ENCODE measurements around the gene KIAA1191. TPM values are rescaled to one million over a fixed set of nuclear protein-coding genes. Genes with fewer than 3 reads are reported as not detected.

KIAA1191 gene
- total RNA-seq, 1 experiment from 2014 or later, result 128 TPM

DNA sequence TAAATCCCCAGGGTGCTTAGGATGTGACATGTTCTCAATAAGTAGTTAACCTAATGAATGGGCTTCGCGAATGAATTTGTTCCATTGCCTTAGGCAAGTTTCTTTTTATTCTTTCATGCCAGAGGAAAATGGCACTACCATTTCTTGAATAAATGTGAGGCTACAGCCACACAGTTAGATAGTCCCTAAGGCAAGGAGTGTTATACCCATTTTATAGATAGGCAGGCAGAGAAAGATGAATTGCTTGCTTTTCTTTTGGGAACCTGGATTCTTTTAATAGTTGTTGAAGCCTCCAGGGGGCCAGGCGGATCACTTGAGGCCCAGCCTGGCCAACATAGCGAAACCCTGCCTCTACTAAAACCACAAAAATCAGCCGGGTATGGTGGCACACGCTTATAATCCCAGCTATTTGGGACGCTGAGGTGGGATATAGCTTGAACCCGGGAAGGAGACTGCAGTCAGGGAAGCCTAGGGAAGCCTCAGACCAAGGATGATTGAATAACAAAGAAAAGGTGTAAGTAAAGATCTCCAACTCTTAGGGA, 25.9 kb upstream of the KIAA1191 start:
- Histone ChIP-seq H3K27ac (ENCODE audit: insufficient read length, low read depth, low read length) (no peak overlapping the region), H3K27me3 (ENCODE audit: insufficient read depth, low read length) (no peaks in the 10 kb centered on the region), H3K4me2 (ENCODE audit: insufficient read depth, insufficient read length, low read length) (peak overlapping the region; percentile 65), H2BK12ac (ENCODE audit: insufficient read length, low read depth, low read length) (no peak overlapping the region), H4K91ac (ENCODE audit: insufficient read length, low read depth, low read length) (no peak overlapping the region), H3K23me2 (ENCODE audit: insufficient read length, low read depth, low read length, poor library complexity, severe bottlenecking) (peaks cover 7% of the 10 kb centered on the region), H3T11ph (ENCODE audit: low read length) (no peak overlapping the region), H3K18ac (ENCODE audit: insufficient read length, low read depth, low read length) (no peak overlapping the region), H4K8ac (replicated peaks; ENCODE audit: insufficient read length, low read depth, low read length) (no peak overlapping the region), H3K4ac (ENCODE audit: low read depth, low read length) (no peak overlapping the region), H2BK15ac (ENCODE audit: low read depth, low read length) (no peak overlapping the region), H3K9me3 (ENCODE audit: control insufficient read depth, low read depth, low read length) (no peaks in the 10 kb centered on the region), H2BK20ac (ENCODE audit: low read depth, low read length, poor library complexity, severe bottlenecking) (no peak overlapping the region), H3K23ac (ENCODE audit: insufficient read length, low read depth, low read length) (no peak overlapping the region), H3K79me1 (ENCODE audit: insufficient read depth, low read depth, low read length, poor library complexity, severe bottlenecking) (no peaks in the 10 kb centered on the region), H2AFZ (ENCODE audit: low read length) (no peak overlapping the region), H2BK5ac (ENCODE audit: insufficient read length, low read length) (no peak overlapping the region), H2AK5ac (ENCODE audit: insufficient read length, low read length) (no peak overlapping the region), H3K14ac (ENCODE audit: insufficient read depth, low read length) (no peak overlapping the region), H3K79me2 (ENCODE audit: insufficient read depth, low read length) (peaks cover 8% of the 10 kb centered on the region; the same call in 1 of the 2 replicates), H4K20me1 (ENCODE audit: control insufficient read depth, insufficient read depth, insufficient read length) (no peaks in the 10 kb centered on the region), H2BK120ac (ENCODE audit: low read depth, low read length, poor library complexity, severe bottlenecking) (no peak overlapping the region), H3K9ac (ENCODE audit: extremely low read depth, insufficient read length, low read length) (peak overlapping the region; percentile 20), H4K5ac (ENCODE audit: insufficient read length, low read depth, low read length) (no peak overlapping the region), H3K4me1 (ENCODE audit: insufficient read depth, low read length) (no peaks in the 10 kb centered on the region), H3K56ac (ENCODE audit: insufficient read length, low read depth, low read length) (no peak overlapping the region)
- TF ChIP-seq, protein P1, sequence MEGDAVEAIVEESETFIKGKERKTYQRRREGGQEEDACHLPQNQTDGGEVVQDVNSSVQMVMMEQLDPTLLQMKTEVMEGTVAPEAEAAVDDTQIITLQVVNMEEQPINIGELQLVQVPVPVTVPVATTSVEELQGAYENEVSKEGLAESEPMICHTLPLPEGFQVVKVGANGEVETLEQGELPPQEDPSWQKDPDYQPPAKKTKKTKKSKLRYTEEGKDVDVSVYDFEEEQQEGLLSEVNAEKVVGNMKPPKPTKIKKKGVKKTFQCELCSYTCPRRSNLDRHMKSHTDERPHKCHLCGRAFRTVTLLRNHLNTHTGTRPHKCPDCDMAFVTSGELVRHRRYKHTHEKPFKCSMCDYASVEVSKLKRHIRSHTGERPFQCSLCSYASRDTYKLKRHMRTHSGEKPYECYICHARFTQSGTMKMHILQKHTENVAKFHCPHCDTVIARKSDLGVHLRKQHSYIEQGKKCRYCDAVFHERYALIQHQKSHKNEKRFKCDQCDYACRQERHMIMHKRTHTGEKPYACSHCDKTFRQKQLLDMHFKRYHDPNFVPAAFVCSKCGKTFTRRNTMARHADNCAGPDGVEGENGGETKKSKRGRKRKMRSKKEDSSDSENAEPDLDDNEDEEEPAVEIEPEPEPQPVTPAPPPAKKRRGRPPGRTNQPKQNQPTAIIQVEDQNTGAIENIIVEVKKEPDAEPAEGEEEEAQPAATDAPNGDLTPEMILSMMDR (conservative IDR thresholded peaks at IDR 0.05), result no peak
- peaks cover 30 to 61% (median 38%) of the 10 kb centered on the region in 3 experiments for H3K36me3 Mint-ChIP-seq (ENCODE audit: insufficient read depth in 1 of 3, low read depth in 3 of 3)
- H3K27me3 Mint-ChIP-seq (ENCODE audit: low read depth), result no peaks in the 10 kb centered on the region
- peak overlapping the region; percentile 97 to 99 for H3K4me3 Mint-ChIP-seq
- H3K27ac Mint-ChIP-seq, result peak overlapping the region in 2 of 3 experiments; percentile 82 to 94; a peak in 5 of 7 replicates
- no peak for DNase-seq
- H3K4me1 Mint-ChIP-seq, result peaks cover 12% of the 10 kb centered on the region in 2 experiments
- peaks cover 0 to 3% of the 10 kb centered on the region in 2 experiments; a peak in 1 of 5 replicates for H3K9me3 Mint-ChIP-seq
- WGBS (ENCODE audit: extremely low coverage, insufficient read length, low lambda C conversion rate), result no CpG with 5 or more reads among the region's 8 CpGs

Measured in H9 (cell line).